Measurements from ENCODE around the gene UBE2N.

UBE2N gene

GRCh38 chr12:93465841-93466240, 24.1 kb upstream of the UBE2N start:
- Histone ChIP-seq H3K36me3 (ENCODE audit: control insufficient read depth, insufficient read depth, low read length) (no peaks in the 10 kb centered on the region; the same call in 1 of the 2 replicates), H3K4me1 (ENCODE audit: control insufficient read depth, insufficient read depth, low read length) (no peaks in the 10 kb centered on the region), H3K9me3 (ENCODE audit: control insufficient read depth, insufficient read depth, low read length) (no peaks in the 10 kb centered on the region), H3K27me3 (ENCODE audit: control insufficient read depth, insufficient read depth, low read length) (no peaks in the 10 kb centered on the region), H3K27ac (ENCODE audit: low read length) (no peak overlapping the region), H3K4me3 (ENCODE audit: low read length) (no peak overlapping the region)
- no CpG with 5 or more reads among the region's 5 CpGs for WGBS (ENCODE audit: insufficient coverage, insufficient read length)
- DNase-seq (ENCODE audit: low read depth, low spot score): no peak

- Histone ChIP-seq H3K4me3 (ENCODE audit: low read length) (no peak overlapping the region), H3K4me1 (ENCODE audit: control insufficient read depth, insufficient read depth, low read length) (no peaks in the 10 kb centered on the region), H3K27me3 (ENCODE audit: control insufficient read depth, insufficient read depth, low read length) (no peaks in the 10 kb centered on the region), H3K9me3 (ENCODE audit: control insufficient read depth, insufficient read depth, low read length) (no peaks in the 10 kb centered on the region), H3K36me3 (ENCODE audit: control insufficient read depth, insufficient read depth, low read length) (no peaks in the 10 kb centered on the region), H3K27ac (ENCODE audit: low read length) (no peak overlapping the region)
- DNase-seq (ENCODE audit: low read depth, low spot score): no peak
- no CpG with 5 or more reads among the region's 3 CpGs for WGBS (ENCODE audit: insufficient coverage, insufficient read length)
These were observed 19.8 kb upstream of the UBE2N start for GRCh38 chr12:93461503-93461902.

GRCh38 chr12:93460902-93461301, 19.2 kb upstream of the UBE2N start:
- no peaks in the 10 kb centered on the region for H3K36me3 ChIP-seq (ENCODE audit: control insufficient read depth, insufficient read depth, low read length)
- H3K27me3 ChIP-seq (ENCODE audit: control insufficient read depth, insufficient read depth, low read length): no peaks in the 10 kb centered on the region
- no peak for DNase-seq (ENCODE audit: low read depth, low spot score)

GRCh38 chr12:93460003-93460402, 18.3 kb upstream of the UBE2N start:
- Histone ChIP-seq H3K36me3 (ENCODE audit: control insufficient read depth, insufficient read depth, low read length) (no peaks in the 10 kb centered on the region), H3K4me1 (ENCODE audit: control insufficient read depth, insufficient read depth, low read length) (no peaks in the 10 kb centered on the region), H3K27me3 (ENCODE audit: control insufficient read depth, insufficient read depth, low read length) (no peaks in the 10 kb centered on the region), H3K27ac (ENCODE audit: low read length) (no peak overlapping the region), H3K9me3 (ENCODE audit: control insufficient read depth, insufficient read depth, low read length) (no peaks in the 10 kb centered on the region), H3K4me3 (ENCODE audit: low read length) (no peak overlapping the region)
- no CpG with 5 or more reads among the region's 6 CpGs for WGBS (ENCODE audit: insufficient coverage, insufficient read length)
- DNase-seq (ENCODE audit: low read depth, low spot score): no peak

More at GRCh38 chr12:93460902-93461301, 19.2 kb upstream of the UBE2N start:
- Histone ChIP-seq H3K27ac (ENCODE audit: low read length) (no peak overlapping the region), H3K9me3 (ENCODE audit: control insufficient read depth, insufficient read depth, low read length) (no peaks in the 10 kb centered on the region), H3K4me1 (ENCODE audit: control insufficient read depth, insufficient read depth, low read length) (no peaks in the 10 kb centered on the region), H3K4me3 (ENCODE audit: low read length) (no peak overlapping the region)
- WGBS (ENCODE audit: insufficient coverage, insufficient read length): no CpG with 5 or more reads among the region's 7 CpGs

- WGBS (ENCODE audit: insufficient coverage, insufficient read length): no CpG with 5 or more reads among the region's 5 CpGs
- H3K9me3 ChIP-seq (ENCODE audit: control insufficient read depth, insufficient read depth, low read length): no peaks in the 10 kb centered on the region
- H3K4me3 ChIP-seq (ENCODE audit: low read length): no peak overlapping the region
- no peak for DNase-seq (ENCODE audit: low read depth, low spot score)
- H3K36me3 ChIP-seq (ENCODE audit: control insufficient read depth, insufficient read depth, low read length): no peaks in the 10 kb centered on the region
- H3K27ac ChIP-seq (ENCODE audit: low read length): no peak overlapping the region
- H3K27me3 ChIP-seq (ENCODE audit: control insufficient read depth, insufficient read depth, low read length): no peaks in the 10 kb centered on the region
- no peaks in the 10 kb centered on the region for H3K4me1 ChIP-seq (ENCODE audit: control insufficient read depth, insufficient read depth, low read length)
These were observed 17.4 kb upstream of the UBE2N start for GRCh38 chr12:93459097-93459496.

- Histone ChIP-seq H3K4me1 (ENCODE audit: control insufficient read depth, insufficient read depth, low read length) (no peaks in the 10 kb centered on the region), H3K36me3 (ENCODE audit: control insufficient read depth, insufficient read depth, low read length) (no peaks in the 10 kb centered on the region), H3K4me3 (ENCODE audit: low read length) (no peak overlapping the region), H3K27ac (ENCODE audit: low read length) (no peak overlapping the region), H3K9me3 (ENCODE audit: control insufficient read depth, insufficient read depth, low read length) (no peaks in the 10 kb centered on the region), H3K27me3 (ENCODE audit: control insufficient read depth, insufficient read depth, low read length) (no peaks in the 10 kb centered on the region)
- no CpG with 5 or more reads among the region's 2 CpGs for WGBS (ENCODE audit: insufficient coverage, insufficient read length)
- no peak for DNase-seq (ENCODE audit: low read depth, low spot score)
These were observed 14.3 kb upstream of the UBE2N start for GRCh38 chr12:93456077-93456476.

- H3K27ac ChIP-seq (ENCODE audit: low read length): no peak overlapping the region
- H3K9me3 ChIP-seq (ENCODE audit: control insufficient read depth, insufficient read depth, low read length): no peaks in the 10 kb centered on the region
- no CpG with 5 or more reads among the region's 5 CpGs for WGBS (ENCODE audit: insufficient coverage, insufficient read length)
- H3K4me1 ChIP-seq (ENCODE audit: control insufficient read depth, insufficient read depth, low read length): no peaks in the 10 kb centered on the region
- no peak overlapping the region for H3K4me3 ChIP-seq (ENCODE audit: low read length)
- no peaks in the 10 kb centered on the region for H3K27me3 ChIP-seq (ENCODE audit: control insufficient read depth, insufficient read depth, low read length)
- no peak for DNase-seq (ENCODE audit: low read depth, low spot score)
- H3K36me3 ChIP-seq (ENCODE audit: control insufficient read depth, insufficient read depth, low read length): no peaks in the 10 kb centered on the region
These were observed 11.9 kb upstream of the UBE2N start for GRCh38 chr12:93453633-93454032.

- H3K4me3 ChIP-seq (ENCODE audit: low read length): no peak overlapping the region
- H3K9me3 ChIP-seq (ENCODE audit: control insufficient read depth, insufficient read depth, low read length): no peaks in the 10 kb centered on the region
- DNase-seq (ENCODE audit: low read depth, low spot score): no peak
- H3K27me3 ChIP-seq (ENCODE audit: control insufficient read depth, insufficient read depth, low read length): no peaks in the 10 kb centered on the region
- H3K4me1 ChIP-seq (ENCODE audit: control insufficient read depth, insufficient read depth, low read length): no peaks in the 10 kb centered on the region
- no peaks in the 10 kb centered on the region for H3K36me3 ChIP-seq (ENCODE audit: control insufficient read depth, insufficient read depth, low read length)
- H3K27ac ChIP-seq (ENCODE audit: low read length): no peak overlapping the region
- WGBS (ENCODE audit: insufficient coverage, insufficient read length): no CpG with 5 or more reads among the region's 3 CpGs
These were observed 9.8 kb upstream of the UBE2N start for GRCh38 chr12:93451423-93452158.

GRCh38 chr12:93449277-93449676, 7.5 kb upstream of the UBE2N start:
- H3K4me3 ChIP-seq (ENCODE audit: low read length): no peak overlapping the region
- H3K36me3 ChIP-seq (ENCODE audit: control insufficient read depth, insufficient read depth, low read length): no peaks in the 10 kb centered on the region
- DNase-seq (ENCODE audit: low read depth, low spot score): no peak
- WGBS (ENCODE audit: insufficient coverage, insufficient read length): no CpG with 5 or more reads among the region's 1 CpG
- no peak overlapping the region for H3K27ac ChIP-seq (ENCODE audit: low read length)
- H3K4me1 ChIP-seq (ENCODE audit: control insufficient read depth, insufficient read depth, low read length): no peaks in the 10 kb centered on the region
- no peaks in the 10 kb centered on the region for H3K27me3 ChIP-seq (ENCODE audit: control insufficient read depth, insufficient read depth, low read length)
- H3K9me3 ChIP-seq (ENCODE audit: control insufficient read depth, insufficient read depth, low read length): no peaks in the 10 kb centered on the region

- Histone ChIP-seq H3K27ac (ENCODE audit: low read length) (no peak overlapping the region), H3K4me1 (ENCODE audit: control insufficient read depth, insufficient read depth, low read length) (no peaks in the 10 kb centered on the region), H3K9me3 (ENCODE audit: control insufficient read depth, insufficient read depth, low read length) (no peaks in the 10 kb centered on the region), H3K36me3 (ENCODE audit: control insufficient read depth, insufficient read depth, low read length) (no peaks in the 10 kb centered on the region), H3K27me3 (ENCODE audit: control insufficient read depth, insufficient read depth, low read length) (no peaks in the 10 kb centered on the region), H3K4me3 (ENCODE audit: low read length) (no peak overlapping the region)
- DNase-seq (ENCODE audit: low read depth, low spot score): no peak
- no CpG with 5 or more reads among the region's 5 CpGs for WGBS (ENCODE audit: insufficient coverage, insufficient read length)
These were observed 7.0 kb upstream of the UBE2N start for GRCh38 chr12:93448796-93449195.
